ENCODE data around the gene NRAS. TPM values are rescaled to one million over a fixed set of nuclear protein-coding genes. Genes with fewer than 3 reads are reported as not detected.
"Not testable (repeated sequence)": the region's sequence is repeated elsewhere in the genome, so short reads cannot be mapped to it uniquely, and the experiment has no call there.

Gene NRAS
- total and polyA plus RNA-seq, 2 experiments from 2014 or later, result 38.7 to 70.7 TPM

- in situ Hi-C loops (cut with MboI), result no loop called here
- Histone ChIP-seq H3K27ac (peak overlapping the region; percentile 100), H3K79me2 (ENCODE audit: insufficient read depth) (peaks cover 58% of the 10 kb centered on the region), H3K9me3 (ENCODE audit: low read depth) (no peaks in the 10 kb centered on the region), H3K9ac (peak overlapping the region; percentile 100), H4K20me1 (ENCODE audit: insufficient read depth) (peaks cover 46% of the 10 kb centered on the region; the same call in 1 of the 2 replicates), H3K4me3 (peak overlapping the region; percentile 100), H3K9me2 (ENCODE audit: insufficient read depth) (no peaks in the 10 kb centered on the region), H3F3A (ENCODE audit: insufficient read depth) (peaks cover 23% of the 10 kb centered on the region; the same call in 1 of the 2 replicates), H3K27me3 (replicated peaks; ENCODE audit: insufficient read depth) (no peaks in the 10 kb centered on the region), H3K4me1 (ENCODE audit: insufficient read depth) (peaks cover 34% of the 10 kb centered on the region), H2AFZ (no peak overlapping the region), H3K4me2 (ENCODE audit: unreplicated experiment) (peak overlapping the region; percentile 93), H3K36me3 (ENCODE audit: low read depth) (peaks cover 3% of the 10 kb centered on the region; the same call in 1 of the 2 replicates)
- 1 to 2% methylated on average over 17 of the region's 17 CpGs for WGBS, 2 experiments (ENCODE audit: low coverage in 1 of 2, low lambda C conversion rate in 2 of 2, missing lambda C conversion rate in 2 of 2)
- TF ChIP-seq EZH2phosphoT487 (IDR thresholded peaks at IDR 0.05; ENCODE audit: insufficient read depth, low read depth), result no peak
- no peak for TF ChIP-seq EZH2 (IDR thresholded peaks at IDR 0.05; ENCODE audit: insufficient read depth, poor library complexity, severe bottlenecking)
- DNase-seq, result peak; percentile 89
These were observed 40.4 kb upstream of the NRAS start for GRCh38 chr1:114756949-114757454.

- DNase-seq, result peak; percentile 32
- no peaks in the 10 kb centered on the region for H3K27me3 ChIP-seq (replicated peaks; ENCODE audit: insufficient read depth)
- H3K36me3 ChIP-seq (ENCODE audit: low read depth), result peaks cover 3% of the 10 kb centered on the region; the same call in 1 of the 2 replicates
- H4K20me1 ChIP-seq (ENCODE audit: insufficient read depth), result peaks cover 53% of the 10 kb centered on the region
- no peak overlapping the region for H2AFZ ChIP-seq
- H3F3A ChIP-seq (ENCODE audit: insufficient read depth), result peaks cover 25% of the 10 kb centered on the region; the same call in 1 of the 2 replicates
- TF ChIP-seq EZH2 (IDR thresholded peaks at IDR 0.05; ENCODE audit: insufficient read depth, poor library complexity, severe bottlenecking) (no peak), EZH2phosphoT487 (IDR thresholded peaks at IDR 0.05; ENCODE audit: insufficient read depth, low read depth) (no peak)
- peak overlapping the region; percentile 100 for H3K9ac ChIP-seq
- H3K9me2 ChIP-seq (ENCODE audit: insufficient read depth), result no peaks in the 10 kb centered on the region
- H3K79me2 ChIP-seq (ENCODE audit: insufficient read depth), result peaks cover 65% of the 10 kb centered on the region
- peaks cover 37% of the 10 kb centered on the region for H3K4me1 ChIP-seq (ENCODE audit: insufficient read depth)
- H3K4me3 ChIP-seq, result peak overlapping the region; percentile 100
- peak overlapping the region; percentile 93 for H3K4me2 ChIP-seq (ENCODE audit: unreplicated experiment)
- H3K27ac ChIP-seq, result peak overlapping the region; percentile 100
- in situ Hi-C loops (cut with MboI), result no loop called here
- no peaks in the 10 kb centered on the region for H3K9me3 ChIP-seq (ENCODE audit: low read depth)
- 26% methylated on average over 14 of the region's 14 CpGs for WGBS, 2 experiments (ENCODE audit: low coverage in 1 of 2, low lambda C conversion rate in 2 of 2, missing lambda C conversion rate in 2 of 2)
These were observed 39.7 kb upstream of the NRAS start for GRCh38 chr1:114756009-114756892.

GRCh38 chr1:114755006-114755931 is 38.7 kb upstream of the NRAS start:
- Histone ChIP-seq H4K20me1 (ENCODE audit: insufficient read depth) (peaks cover 63% of the 10 kb centered on the region), H3K4me2 (ENCODE audit: unreplicated experiment) (peak overlapping the region; percentile 93), H3K27me3 (replicated peaks; ENCODE audit: insufficient read depth) (no peaks in the 10 kb centered on the region), H3K36me3 (ENCODE audit: low read depth) (peaks cover 3% of the 10 kb centered on the region; the same call in 1 of the 2 replicates), H2AFZ (no peak overlapping the region), H3K27ac (peak overlapping the region; percentile 100), H3K79me2 (ENCODE audit: insufficient read depth) (peaks cover 75% of the 10 kb centered on the region), H3K9me2 (ENCODE audit: insufficient read depth) (no peaks in the 10 kb centered on the region), H3K4me1 (ENCODE audit: insufficient read depth) (peaks cover 38% of the 10 kb centered on the region), H3K9me3 (ENCODE audit: low read depth) (no peaks in the 10 kb centered on the region), H3K9ac (peak overlapping the region; percentile 100), H3K4me3 (peak overlapping the region; percentile 100), H3F3A (ENCODE audit: insufficient read depth) (peaks cover 27% of the 10 kb centered on the region; the same call in 1 of the 2 replicates)
- TF ChIP-seq EZH2phosphoT487 (IDR thresholded peaks at IDR 0.05; ENCODE audit: insufficient read depth, low read depth) (no peak), EZH2 (IDR thresholded peaks at IDR 0.05; ENCODE audit: insufficient read depth, poor library complexity, severe bottlenecking) (no peak)
- WGBS, 2 experiments (ENCODE audit: low coverage in 1 of 2, low lambda C conversion rate in 2 of 2, missing lambda C conversion rate in 2 of 2), result 56 to 57% methylated on average over 7 of the region's 7 CpGs
- in situ Hi-C loops (cut with MboI), result no loop called here
- peak; percentile 47 for DNase-seq

GRCh38 chr1:114753702-114754101 is 37.1 kb upstream of the NRAS start:
- not testable (repeated sequence) for H3K27ac ChIP-seq; H3K4me2 ChIP-seq (ENCODE audit: unreplicated experiment)
- 82 to 88% methylated on average over 6 of the region's 6 CpGs for WGBS, 2 experiments (ENCODE audit: low coverage in 1 of 2, low lambda C conversion rate in 2 of 2, missing lambda C conversion rate in 2 of 2)

More at GRCh38 chr1:114753702-114754101, 37.1 kb upstream of the NRAS start:
- Histone ChIP-seq H3K79me2 (ENCODE audit: insufficient read depth) (peaks cover 91% of the 10 kb centered on the region), H4K20me1 (ENCODE audit: insufficient read depth) (peaks cover 74% of the 10 kb centered on the region), H3K4me1 (ENCODE audit: insufficient read depth) (peaks cover 40% of the 10 kb centered on the region), H3F3A (ENCODE audit: insufficient read depth) (peaks cover 22% of the 10 kb centered on the region; the same call in 1 of the 2 replicates), H3K36me3 (ENCODE audit: low read depth) (peaks cover 16% of the 10 kb centered on the region)
- H3K9ac ChIP-seq; H3K9me3 ChIP-seq (ENCODE audit: low read depth); H3K9me2 ChIP-seq (ENCODE audit: insufficient read depth); in situ Hi-C loops (cut with MboI); H3K27me3 ChIP-seq (replicated peaks; ENCODE audit: insufficient read depth); H3K4me3 ChIP-seq; H2AFZ ChIP-seq; DNase-seq: not testable (repeated sequence)

Measured in GM23248 (cell line).